HG02798 (cell line): Measurements from ENCODE around the gene EHD4.
A peak's percentile ranks its signal among the peaks of the same experiment; 100 is the strongest.

ENCODE experiments used
- ATAC-seq: cut with Tn5 transposase; IDR thresholded peaks from one replicate; pipeline ENCODE4 v1.9.1; 2021; ENCODE audit warnings: mild to moderate bottlenecking; ENCODE audit not compliant: unreplicated experiment, poor library complexity

Gene EHD4

DNA sequence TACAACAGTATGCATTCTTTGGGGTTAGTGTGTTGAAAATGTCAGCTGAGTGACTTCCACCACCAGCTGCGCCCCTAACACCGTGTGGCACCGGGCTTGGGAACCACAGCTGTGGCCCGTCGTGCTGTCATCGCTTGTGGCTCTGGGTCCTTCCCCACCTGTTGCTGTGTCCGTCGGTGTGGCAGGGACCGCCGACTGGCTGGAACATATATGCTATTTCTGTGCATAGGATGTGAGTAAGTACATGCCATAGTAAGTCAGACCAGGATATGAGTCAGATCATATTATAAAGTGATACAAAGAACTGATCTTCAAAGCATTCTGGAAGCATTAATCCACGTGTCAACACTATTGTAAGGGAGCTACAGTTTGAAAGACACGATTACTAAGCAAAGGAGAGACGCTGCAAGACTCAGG lies 31.9 kb downstream of the EHD4 start:
- ATAC-seq, result no peak

DNA sequence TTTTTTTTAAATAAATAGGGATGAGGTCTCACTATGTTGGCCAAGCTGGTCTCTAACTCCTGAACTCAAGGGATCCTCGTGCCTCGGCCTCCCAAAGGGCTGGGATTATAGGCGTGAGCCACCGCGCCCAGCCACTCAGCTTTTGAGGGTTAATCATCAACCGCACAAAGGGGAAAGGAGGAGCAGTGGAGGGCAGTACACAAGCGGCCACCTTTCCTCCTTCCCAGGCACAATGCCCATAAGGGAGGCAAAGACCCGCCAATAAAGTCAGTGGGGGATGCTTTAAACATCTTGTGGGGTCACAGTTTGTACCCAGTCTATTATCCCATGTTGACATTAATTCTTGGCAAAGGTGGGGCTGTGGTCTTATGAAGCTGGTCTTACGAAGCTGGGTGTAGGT lies 32.4 kb downstream of the EHD4 start:
- no peak for ATAC-seq

DNA sequence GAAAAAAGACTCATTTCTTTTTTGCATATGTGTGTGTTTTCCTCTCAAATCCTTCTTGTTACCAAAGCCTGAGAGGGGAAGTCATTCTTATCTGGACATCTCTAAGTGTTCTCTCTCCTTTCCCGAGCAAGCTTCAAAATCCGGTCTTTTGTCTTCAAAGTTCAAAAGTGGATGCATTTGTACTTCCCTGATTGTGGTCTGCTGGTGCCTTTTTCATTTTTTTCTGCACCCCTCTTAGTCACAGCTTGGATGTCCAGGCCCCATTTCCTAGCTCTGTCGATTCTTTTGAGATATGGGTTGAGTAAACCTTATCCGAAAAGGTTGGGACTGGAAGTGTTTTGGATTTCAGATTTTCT lies 34.8 kb downstream of the EHD4 start:
- no peak for ATAC-seq

DNA sequence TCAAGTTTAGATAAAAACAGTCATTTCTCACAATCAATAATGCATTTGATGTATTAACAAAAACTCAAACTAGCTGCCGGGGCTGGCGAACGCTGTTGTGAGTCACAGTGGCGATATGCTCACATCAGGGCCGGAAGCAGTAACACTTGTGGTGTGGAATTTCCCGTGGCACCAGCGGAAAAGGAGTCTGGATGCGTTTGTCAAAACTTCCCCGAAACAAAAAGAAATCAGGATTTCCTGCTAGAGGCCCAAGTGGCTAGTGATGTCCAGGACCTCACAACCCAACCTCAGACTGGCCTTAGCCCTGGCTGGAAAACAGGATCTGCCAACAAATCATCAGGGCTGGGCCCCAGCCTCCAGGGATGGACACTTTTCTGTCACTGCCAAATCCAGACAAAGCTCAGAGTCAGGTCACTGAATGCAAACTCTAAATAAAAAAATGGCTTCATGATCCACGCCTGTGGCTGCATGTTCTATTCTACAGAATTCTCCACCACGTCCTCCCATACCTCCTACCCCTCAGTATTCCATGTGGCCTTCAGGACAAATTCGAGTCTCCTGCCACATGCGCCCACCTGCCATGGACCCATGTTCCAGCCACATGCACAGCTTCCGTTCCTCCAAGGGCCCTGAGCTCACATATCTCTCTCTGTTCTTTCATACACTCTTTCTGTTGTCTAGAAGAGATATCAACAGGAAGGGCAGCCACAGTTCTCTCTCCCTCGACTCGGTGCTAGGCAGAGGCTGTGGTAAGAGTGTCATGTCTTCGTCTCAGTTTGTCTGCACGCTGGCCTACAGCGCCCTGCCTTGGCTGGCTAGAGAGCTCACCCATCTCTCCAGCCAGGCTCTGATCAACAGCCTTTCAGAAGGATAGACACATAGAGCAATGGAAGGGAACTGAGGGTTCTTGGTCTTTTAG lies 35.4 kb downstream of the EHD4 start:
- ATAC-seq, result no peak

DNA sequence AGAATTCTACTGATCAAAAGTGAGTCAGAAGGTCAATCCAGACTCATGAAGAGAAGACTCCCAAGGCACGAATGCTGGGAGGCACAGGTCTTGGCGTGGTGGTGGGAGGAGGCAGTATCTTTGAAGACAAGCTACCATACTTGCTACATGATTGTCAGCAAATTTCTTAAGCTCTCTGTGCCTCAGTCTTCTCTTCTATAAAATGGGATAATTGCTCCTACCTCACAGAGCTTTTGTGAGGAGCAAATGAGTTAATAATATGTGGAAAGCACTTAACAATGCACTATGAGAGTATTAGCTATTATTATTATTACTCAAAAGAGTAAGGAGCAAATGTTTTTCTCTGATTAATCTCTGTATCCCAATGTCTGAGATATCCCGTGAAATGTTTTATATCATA lies 36.2 kb downstream of the EHD4 start:
- no peak for ATAC-seq

DNA sequence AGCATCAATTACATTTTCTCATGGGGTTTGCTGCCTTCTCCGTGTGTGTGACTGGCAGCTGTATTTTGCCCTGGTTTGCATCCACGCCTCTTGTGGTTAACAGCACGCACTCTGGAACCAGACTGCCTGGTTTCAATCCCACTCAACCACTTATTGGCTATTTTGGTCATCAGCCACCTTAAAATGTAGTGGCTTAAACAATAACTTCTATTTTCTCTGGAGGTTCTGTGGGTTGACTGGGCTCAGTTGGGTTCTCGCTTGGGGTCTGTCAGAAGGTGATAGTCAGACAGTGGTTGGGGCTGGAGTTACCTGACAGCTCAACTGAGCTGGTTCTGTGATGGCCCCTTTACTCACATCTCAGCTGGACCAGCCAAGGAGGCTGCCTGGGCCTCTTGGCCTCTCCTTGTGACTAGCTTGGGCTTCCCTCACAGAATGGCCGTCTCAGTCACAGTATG lies 36.8 kb downstream of the EHD4 start:
- peak; percentile 57 for ATAC-seq

DNA sequence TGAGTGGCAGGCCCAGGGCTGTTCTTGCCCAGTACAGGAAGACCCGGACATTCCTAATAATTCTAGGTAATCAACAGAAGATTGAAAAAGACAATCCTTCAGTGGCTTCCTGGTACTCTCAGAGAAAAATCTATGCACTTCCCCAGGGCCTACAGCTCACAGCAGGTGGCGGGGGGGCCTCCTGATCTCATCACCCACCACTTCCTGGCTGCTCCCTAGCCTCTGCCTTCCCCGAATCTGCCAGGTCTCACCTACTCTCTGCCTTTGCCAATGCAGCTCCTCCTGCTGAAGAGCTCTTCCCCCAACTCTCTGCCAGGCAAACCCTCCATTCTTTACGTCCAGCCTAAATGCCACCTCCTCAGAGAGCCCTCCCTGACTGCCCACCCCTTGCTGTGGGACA lies 37.5 kb downstream of the EHD4 start:
- no peak for ATAC-seq

DNA sequence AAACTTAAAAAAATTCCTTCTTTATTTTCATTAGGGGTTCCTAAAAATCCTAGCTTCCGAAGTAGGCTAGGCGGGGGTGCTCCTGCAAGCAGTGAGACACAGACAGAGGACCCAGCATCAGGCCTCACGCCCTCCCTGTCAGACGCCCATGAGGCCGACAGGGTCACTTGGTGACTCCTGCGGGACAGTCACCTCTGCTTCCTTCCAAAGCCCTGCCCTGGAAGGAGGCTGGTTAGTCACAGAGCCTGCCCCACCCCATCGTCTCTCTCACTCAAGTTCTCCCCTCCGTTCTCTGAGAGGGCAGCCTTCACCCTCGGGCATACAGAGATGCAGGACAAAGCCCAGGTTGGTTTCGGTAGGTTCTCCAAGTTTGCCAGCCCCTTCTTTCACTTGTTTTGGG lies 38.6 kb downstream of the EHD4 start:
- ATAC-seq, result no peak

DNA sequence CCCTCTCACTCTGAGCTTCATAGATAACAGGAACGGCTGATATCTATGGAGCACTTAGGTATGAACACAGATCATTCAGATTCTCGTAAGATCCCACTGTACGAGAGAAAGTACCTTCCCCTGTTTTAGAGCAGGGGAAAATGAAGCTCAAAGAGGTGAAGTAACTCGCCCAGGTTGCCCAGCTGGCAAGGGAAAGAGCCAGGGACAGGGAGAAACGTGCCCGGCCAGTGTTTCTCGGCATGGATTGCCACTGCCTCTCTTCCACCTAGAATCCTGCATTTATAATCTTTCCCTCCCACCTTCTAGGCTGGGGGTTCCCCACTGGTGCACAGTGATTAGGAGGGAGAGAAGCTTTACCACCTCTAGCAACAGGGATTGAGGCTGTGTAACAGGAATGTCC lies 39.0 kb downstream of the EHD4 start:
- no peak for ATAC-seq

DNA sequence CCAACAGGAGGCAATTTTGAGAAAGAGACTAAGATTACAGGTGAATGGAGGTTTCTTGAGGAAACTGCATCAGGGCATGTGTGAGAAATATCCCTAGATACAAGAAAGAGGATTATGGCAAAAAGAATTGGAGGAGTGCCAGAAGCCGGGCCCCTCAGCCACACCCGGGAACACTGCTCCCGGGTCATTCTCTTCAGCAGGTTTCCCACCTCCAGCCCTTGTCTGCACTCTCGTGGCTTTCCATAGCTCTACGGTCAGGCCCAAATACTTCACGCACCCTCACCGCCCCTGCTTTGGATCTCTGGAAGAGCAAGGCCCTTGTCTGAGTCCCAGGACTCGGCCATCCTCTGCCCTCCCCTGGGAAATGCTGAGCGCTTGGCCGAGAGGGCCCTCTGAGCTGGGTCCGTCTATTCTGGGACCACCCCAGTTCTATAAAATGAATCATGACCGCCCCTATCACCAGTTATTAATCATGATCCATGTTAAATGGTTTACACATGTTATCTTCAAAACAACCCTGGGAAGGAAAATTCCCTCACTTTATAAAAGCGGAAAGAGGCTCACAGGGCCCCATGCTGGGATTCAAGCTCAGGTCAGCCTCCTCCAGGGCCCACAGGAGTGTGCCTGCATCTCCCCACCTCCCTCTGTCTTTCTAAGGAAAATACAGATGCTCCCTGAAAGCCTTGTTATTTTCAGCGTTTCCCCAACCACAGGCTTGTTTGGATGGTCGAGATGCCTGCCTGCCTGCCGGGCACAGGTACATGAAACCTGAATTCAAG lies 39.7 kb downstream of the EHD4 start:
- no peak for ATAC-seq

DNA sequence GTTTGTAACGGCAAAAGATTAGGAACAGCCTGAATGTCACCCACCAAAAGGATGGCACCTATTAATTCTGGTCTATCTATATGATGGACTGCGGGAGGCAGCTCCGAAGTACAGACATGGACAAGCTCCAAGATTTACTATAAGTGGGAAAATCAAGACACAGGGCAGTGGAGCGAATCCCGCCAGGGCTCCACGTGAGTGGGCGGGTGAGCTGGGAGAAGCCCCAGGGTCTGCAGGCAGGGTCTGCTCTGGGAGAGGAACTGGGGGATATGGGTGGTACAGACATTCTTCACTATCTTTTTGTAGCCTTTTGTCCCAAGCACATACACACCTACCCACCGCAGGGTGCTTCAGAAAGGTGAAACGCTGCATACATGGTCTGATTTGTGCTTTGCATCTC lies 40.3 kb downstream of the EHD4 start:
- ATAC-seq, result no peak

DNA sequence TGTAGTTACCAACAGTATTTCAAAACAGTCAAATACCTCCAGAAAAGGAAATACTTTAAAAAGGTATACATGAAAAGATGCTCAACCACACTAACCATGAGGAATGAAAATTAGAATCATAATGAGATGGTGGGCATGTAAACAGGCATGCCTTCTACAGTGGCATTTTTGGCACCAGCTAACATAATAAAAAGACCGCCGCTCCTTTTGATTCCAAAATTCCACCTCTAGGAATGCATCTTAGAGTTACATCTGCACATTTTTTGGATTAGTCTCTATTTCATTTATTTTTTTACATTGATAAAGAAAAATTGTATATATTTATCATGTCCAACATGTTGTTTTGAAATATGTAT lies 41.5 kb downstream of the EHD4 start:
- no peak for ATAC-seq

DNA sequence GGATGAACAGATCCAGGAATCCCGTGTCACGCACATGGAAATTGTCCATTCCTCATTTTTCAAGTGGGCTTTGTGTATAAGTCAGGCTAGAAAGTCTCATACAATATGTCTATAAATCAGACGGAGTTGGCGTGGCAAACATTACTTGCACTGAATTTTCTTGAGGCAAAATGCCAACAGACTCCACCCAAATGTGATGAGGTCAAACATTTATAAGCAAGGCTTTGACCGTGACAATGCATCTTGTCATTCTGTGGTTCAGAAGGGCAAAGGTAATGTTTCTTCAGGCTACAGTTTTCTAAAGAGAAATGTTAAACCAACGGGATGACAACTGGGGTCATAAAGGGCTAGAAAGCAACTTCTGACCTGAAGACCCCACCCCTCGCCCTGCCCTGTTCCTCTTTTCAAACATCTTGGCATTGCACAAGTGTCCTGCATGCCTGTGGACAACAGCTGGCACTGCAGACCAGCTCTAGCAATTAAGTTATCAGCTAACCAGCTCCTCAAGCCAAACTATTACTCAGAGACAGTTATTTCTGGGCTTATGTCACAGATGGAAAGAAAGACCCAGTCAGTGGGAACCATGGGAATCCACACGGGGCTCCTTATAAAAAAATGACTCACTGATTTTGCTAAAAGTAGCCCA lies 42.0 kb downstream of the EHD4 start:
- ATAC-seq, result no peak

DNA sequence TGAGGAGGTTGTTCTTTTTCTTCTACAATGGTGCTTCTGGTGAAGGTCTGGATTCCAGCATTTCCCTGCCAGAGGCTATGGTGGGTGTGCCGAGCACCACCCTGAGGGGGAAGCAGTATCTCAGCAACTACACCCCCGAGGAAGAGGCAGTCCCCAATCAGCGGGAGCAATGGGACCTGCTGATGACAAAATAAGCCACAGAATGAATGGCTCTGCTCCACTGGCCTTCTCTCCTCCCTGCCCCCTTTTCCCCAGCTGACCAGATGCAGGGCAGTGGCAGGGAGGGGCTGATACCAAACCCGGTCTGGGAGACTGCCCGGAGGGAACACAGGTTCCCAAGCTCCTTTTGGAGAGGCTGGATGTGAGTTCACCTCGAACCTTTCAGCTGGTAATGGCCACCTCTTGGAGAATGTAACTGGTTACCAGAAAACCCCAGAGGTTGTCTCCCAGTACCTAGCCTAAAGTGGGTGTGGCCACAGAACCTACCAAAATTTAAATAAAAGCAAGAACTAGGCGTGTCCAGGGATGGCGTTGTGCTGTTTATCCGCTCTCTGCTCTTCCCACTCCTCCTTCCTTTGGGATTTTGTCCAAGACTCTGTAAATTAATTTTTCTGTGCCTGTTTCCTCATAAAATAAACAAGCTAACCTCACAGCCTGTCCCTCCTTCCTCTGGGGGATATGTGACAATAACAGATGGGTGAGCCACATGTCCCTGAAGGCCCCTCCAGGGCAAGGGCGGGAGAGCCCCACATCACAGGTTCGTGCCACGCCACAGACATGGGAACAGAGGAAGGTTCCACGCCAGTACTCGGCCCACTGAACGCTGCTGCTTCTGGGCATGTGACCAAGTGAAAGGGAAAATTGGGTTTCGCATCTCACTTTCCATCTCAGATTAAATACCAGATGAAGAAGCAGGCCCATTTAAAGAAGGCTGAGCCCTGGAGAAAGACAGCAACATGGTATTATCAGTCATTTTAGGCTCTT lies 43.4 kb downstream of the EHD4 start:
- ATAC-seq, result peak; percentile 82

DNA sequence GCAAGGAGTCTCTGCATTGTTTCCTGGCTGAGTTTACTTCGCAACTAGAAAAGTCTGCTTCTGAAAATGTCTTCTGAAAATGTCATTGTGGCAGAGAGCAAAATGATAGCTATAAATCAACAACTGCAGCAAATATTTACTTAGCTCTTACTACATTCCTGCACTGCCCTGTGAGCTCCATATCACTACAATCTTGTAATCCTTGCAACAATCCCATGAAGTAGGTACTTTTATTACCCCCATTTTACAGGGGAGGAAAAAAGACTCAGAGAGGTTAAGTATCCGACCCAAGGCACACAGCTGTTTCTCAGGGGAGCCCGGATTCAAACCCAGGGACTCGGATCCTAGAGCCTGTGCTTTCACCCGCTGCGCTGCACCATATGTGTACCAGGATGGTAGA lies 44.3 kb downstream of the EHD4 start:
- ATAC-seq, result no peak

DNA sequence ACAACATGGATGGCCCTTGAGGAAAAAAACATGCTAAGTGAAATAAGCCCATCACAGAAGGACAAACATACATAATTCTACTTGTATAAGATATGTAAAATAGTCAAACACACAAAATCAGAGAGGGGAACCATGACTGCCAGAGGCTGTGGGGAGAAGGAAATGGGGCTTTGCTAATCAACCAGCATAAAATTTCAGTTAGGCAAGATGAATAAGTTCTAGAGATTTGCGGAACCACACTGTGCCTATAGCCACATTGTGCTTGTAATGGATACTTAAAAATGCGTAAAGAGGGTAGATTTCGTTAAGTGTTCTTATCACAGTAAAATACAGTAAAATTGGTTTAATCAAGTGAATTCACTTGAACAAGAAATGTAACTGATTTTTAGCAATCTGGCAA lies 44.8 kb downstream of the EHD4 start:
- no peak for ATAC-seq

DNA sequence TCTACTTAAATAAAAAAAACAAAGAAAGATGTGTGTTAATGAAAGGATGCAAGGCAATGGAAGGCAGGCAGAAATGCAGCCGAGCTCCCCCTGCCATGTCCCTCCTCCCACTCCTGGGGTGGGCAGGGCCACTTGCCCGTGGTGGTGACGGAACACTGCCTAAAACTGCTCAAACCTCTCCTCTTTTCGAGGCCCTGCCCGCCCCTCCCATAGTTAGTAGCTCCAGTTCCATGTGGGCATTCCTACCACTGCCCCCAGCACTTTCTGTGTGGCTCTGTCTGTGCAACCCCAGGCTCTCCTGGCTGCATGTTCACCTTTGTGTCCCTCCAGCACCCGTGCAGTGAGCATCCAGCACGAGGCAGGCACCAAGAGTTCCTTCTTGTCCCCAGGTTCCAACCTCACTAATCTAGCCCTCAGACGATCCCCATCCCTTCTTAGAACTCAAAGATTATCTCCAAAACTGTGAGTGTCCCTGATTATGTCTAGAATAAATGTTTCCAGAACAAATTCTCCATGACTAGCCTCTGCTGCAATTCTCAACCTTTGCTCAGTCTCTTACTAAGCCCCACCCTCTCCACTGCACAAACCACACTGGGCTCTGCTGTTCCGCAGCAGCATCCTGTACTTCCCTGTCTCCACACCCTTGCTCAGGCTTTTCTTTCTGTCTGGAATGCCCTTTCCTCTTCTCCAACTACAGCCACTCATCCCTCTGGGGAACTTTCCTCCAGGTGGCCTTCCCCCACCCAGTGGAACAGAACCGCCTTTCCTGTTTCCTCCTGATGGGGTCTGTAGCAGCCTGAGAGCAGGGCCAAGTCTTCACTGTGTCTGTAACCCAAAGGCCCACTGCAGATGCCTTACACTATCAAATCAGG lies 45.9 kb downstream of the EHD4 start:
- ATAC-seq, result no peak

DNA sequence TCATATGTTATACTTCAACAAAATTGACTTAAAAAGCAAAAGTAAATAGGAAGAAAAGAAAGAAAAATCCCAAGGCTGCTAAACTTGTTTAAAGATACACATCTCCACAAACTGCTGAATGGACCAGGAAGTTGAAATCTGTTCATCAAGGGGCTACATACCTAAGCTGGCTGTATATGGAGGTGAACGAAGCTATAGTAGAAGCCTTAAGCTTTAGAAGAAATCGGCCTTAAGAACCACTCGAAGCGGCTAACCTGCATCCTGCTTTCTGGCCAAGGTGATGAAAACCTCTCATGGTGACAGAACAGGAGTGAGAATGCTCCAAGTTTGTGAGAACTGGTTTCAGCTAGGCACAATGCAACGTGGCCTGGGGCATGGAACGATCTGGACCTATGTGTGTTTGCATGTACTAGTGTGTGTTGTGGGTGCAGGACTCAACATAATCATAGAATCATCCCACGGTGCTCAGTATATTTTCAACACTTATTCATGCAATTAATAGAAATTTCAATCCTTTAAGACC lies 47.2 kb downstream of the EHD4 start:
- no peak for ATAC-seq
